Activated CD4-positive, CD25-positive, alpha-beta regulatory T cell treated with anti-CD3 and anti-CD28 coated beads, Interleukin-2, amount 50 U/mL, for 24 hours (primary cell): ENCODE results near the gene TAF6L.
"Not testable (repeated sequence)": the region's sequence is repeated elsewhere in the genome, so short reads cannot be mapped to it uniquely, and the experiment has no call there.

ENCODE experiments used
- ATAC-seq, 2 donors: fragments of 150-1000 bp; cut with Tn5 transposase; one replicate each; pipeline ENCODE4 v1.10.0; 2021; ENCODE audit warnings: mild to moderate bottlenecking in 1 of 2, moderate library complexity in 1 of 2

Gene TAF6L

GRCh38 chr11:62805961-62806441 lies 34.8 kb downstream of the TAF6L start:
- ATAC-seq, result peak; percentile 32 to 36

GRCh38 chr11:62806611-62807121 lies 35.5 kb downstream of the TAF6L start:
- no peak for ATAC-seq

- no peak for ATAC-seq
Measured at GRCh38 chr11:62810748-62811147, 39.6 kb downstream of the TAF6L start.

- ATAC-seq, result no peak
Measured at GRCh38 chr11:62811659-62812058, 40.5 kb downstream of the TAF6L start.

- ATAC-seq, result no peak
Measured at GRCh38 chr11:62816557-62816956, 45.4 kb downstream of the TAF6L start.

GRCh38 chr11:62817129-62817528 lies 45.9 kb downstream of the TAF6L start:
- ATAC-seq, result no peak

GRCh38 chr11:62823677-62824076 lies 52.5 kb downstream of the TAF6L start:
- no peak for ATAC-seq

GRCh38 chr11:62828130-62828529 lies 56.9 kb downstream of the TAF6L start:
- not testable (repeated sequence) for ATAC-seq

- ATAC-seq, result no peak
Measured at GRCh38 chr11:62830904-62831519, 59.8 kb downstream of the TAF6L start.

GRCh38 chr11:62831520-62832335 lies 60.5 kb downstream of the TAF6L start, which contains the start of gene STX5:
Gene STX5 (minus strand): TSS chr11:62832051. CDS start chr11:62831243, 808 bp downstream.
- ATAC-seq, result peak; percentile 90 to 91

GRCh38 chr11:62832336-62833234 lies 61.4 kb downstream of the TAF6L start, which contains the start of gene TEX54:
Gene TEX54 (minus strand): TSS chr11:62832841.
- peak in 1 of 2 donors; percentile 2 for ATAC-seq

GRCh38 chr11:62835336-62835735 lies 64.1 kb downstream of the TAF6L start:
- no peak for ATAC-seq
